Measurements from ENCODE around the gene TBC1D5. TPM values are rescaled to one million over a fixed set of nuclear protein-coding genes. Genes with fewer than 3 reads are reported as not detected.
"Not testable (repeated sequence)": the region's sequence is repeated elsewhere in the genome, so short reads cannot be mapped to it uniquely, and the experiment has no call there.

The TBC1D5 gene
- total RNA-seq, 2 experiments from 2014 or later: 53.9 to 56.9 TPM

- ATAC-seq: no peak
- ChIA-PET POLR2A (no interaction called here), CTCF (interaction anchor here (0.8 kb wide), 1 partner anchor 32 kb away, joined by 3 read pairs; no protein-coding TSS in a partner anchor)
- Mint-ChIP-seq H3K36me3 (ENCODE audit: low read depth) (peaks cover 18% of the 10 kb centered on the region), H3K27ac (no peak overlapping the region), H3K9me3 (ENCODE audit: low read depth) (no peaks in the 10 kb centered on the region), H3K27me3 (no peaks in the 10 kb centered on the region), H3K4me3 (no peak overlapping the region), H3K4me1 (peaks cover 9% of the 10 kb centered on the region)
- no peak for DNase-seq
- intact Hi-C loops (cut with DNase I, micrococcal nuclease): no loop called here
Observed at GRCh38 chr3:17625133-17625532, 117.3 kb downstream of the TBC1D5 start.

DNA sequence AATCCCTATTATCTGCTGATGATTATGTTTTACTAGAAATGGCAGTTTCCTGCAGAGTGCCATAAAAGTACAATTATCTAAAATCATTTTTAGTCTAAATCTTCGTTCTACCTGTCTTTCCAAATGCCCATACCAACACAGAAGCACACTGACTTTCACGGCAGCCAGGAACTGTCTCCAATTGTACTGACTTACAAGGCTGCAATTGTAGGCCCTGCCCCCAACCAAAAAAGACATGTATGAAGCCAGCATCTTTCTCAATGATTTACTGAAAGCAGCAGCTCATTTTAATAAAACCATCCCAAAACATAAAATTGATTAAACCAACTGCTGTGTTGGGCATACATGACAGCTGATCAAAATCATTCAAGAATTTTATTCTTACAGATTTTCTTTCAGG, 119.0 kb downstream of the TBC1D5 start:
- Mint-ChIP-seq H3K27ac (no peak overlapping the region), H3K4me3 (no peak overlapping the region), H3K9me3 (ENCODE audit: low read depth) (no peaks in the 10 kb centered on the region), H3K36me3 (ENCODE audit: low read depth) (peaks cover 20% of the 10 kb centered on the region), H3K27me3 (no peaks in the 10 kb centered on the region), H3K4me1 (peaks cover 9% of the 10 kb centered on the region)
- CTCF ChIA-PET: no interaction called here
- DNase-seq: no peak
- POLR2A ChIA-PET: no interaction called here
- no peak for ATAC-seq
- intact Hi-C loops (cut with DNase I, micrococcal nuclease): no loop called here

DNA sequence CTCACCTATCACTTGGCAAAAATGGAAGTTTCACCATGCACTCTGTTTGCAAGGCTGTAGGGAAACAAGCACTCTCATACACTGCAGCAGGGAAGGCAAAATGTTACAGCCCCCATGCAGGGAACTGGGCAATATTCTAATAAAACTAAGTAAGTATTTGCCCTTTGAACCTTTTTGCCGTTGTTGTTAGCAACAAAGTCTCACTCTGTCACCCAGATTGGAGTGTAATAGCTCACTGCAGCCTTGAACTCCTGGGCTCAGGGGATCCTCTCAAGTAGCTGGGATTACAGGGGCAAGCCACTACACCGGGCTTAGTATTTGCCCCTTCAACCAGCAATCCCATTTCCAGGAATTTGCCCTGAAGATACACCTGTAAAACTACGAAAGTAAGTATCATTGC, 122.5 kb downstream of the TBC1D5 start:
- intact Hi-C loops (cut with DNase I, micrococcal nuclease): no loop called here
- no peaks in the 10 kb centered on the region for H3K27me3 Mint-ChIP-seq
- peaks cover 26% of the 10 kb centered on the region for H3K36me3 Mint-ChIP-seq (ENCODE audit: low read depth)
- H3K27ac Mint-ChIP-seq: no peak overlapping the region
- no peaks in the 10 kb centered on the region for H3K4me1 Mint-ChIP-seq
- no peak overlapping the region for H3K4me3 Mint-ChIP-seq
- ChIA-PET POLR2A (no interaction called here), CTCF (no interaction called here)
- H3K9me3 Mint-ChIP-seq (ENCODE audit: low read depth): no peaks in the 10 kb centered on the region
- ATAC-seq (no peak), DNase-seq (no peak)

DNA sequence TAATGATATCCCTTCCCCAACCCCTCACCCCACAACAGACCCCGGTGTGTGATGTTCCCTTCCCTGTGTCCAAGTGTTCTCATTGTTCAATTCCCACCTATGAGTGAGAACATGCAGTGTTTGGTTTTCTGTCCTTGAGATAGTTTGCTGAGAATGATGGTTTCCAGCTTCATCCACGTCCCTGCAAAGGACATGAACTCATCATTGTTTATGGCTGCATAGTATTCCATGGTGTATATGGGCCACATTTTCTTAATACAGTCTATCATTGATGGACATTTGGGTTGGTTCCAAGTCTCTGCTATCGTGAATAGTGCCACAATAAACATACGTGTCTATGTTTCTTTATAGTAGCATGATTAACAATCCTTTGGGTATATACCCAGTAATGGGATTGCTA, 129.4 kb downstream of the TBC1D5 start:
- H3K36me3 Mint-ChIP-seq (ENCODE audit: low read depth): peaks cover 33% of the 10 kb centered on the region
- CTCF ChIA-PET; H3K27ac Mint-ChIP-seq; H3K4me3 Mint-ChIP-seq; H3K27me3 Mint-ChIP-seq; ATAC-seq; H3K4me1 Mint-ChIP-seq; intact Hi-C loops (cut with DNase I, micrococcal nuclease); DNase-seq; POLR2A ChIA-PET; H3K9me3 Mint-ChIP-seq (ENCODE audit: low read depth): not testable (repeated sequence)

DNA sequence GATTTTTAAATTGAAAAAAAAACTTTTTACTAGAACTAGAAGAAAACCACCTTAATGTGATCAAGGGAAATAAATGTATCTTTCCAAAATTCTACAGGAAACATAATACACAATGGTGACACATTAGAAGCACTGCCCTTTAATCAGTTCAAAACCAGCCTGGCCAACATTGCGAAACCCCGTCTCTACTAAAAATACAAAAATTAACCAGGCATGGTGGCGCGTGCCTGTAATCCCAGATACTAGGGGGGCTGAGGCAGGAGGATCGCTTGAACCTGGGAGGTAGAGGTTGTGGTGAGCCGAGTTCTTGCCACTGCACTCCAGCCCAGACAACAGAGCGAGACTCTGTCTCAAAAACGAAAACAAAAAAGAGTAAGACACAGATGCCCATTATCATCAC, 134.5 kb downstream of the TBC1D5 start:
- no peaks in the 10 kb centered on the region for H3K27me3 Mint-ChIP-seq
- no peak for DNase-seq
- no peak overlapping the region for H3K4me3 Mint-ChIP-seq
- peaks cover 6% of the 10 kb centered on the region for H3K4me1 Mint-ChIP-seq
- H3K27ac Mint-ChIP-seq: no peak overlapping the region
- CTCF ChIA-PET: interaction anchor here (1.3 kb wide), 1 partner anchor 37 kb away, joined by 4 read pairs; no protein-coding TSS in a partner anchor
- ATAC-seq: no peak
- peaks cover 2% of the 10 kb centered on the region for H3K9me3 Mint-ChIP-seq (ENCODE audit: low read depth)
- POLR2A ChIA-PET: no interaction called here
- peaks cover 25% of the 10 kb centered on the region for H3K36me3 Mint-ChIP-seq (ENCODE audit: low read depth)
- intact Hi-C loops (cut with DNase I, micrococcal nuclease): no loop called here

GRCh38 chr3:17605934-17606333, 136.5 kb downstream of the TBC1D5 start:
- Mint-ChIP-seq H3K4me1 (peaks cover 6% of the 10 kb centered on the region), H3K4me3 (no peak overlapping the region), H3K27ac (no peak overlapping the region), H3K27me3 (no peaks in the 10 kb centered on the region), H3K9me3 (ENCODE audit: low read depth) (peaks cover 2% of the 10 kb centered on the region), H3K36me3 (ENCODE audit: low read depth) (peaks cover 28% of the 10 kb centered on the region)
- DNase-seq: no peak
- intact Hi-C loops (cut with DNase I, micrococcal nuclease): no loop called here
- ChIA-PET CTCF (no interaction called here), POLR2A (no interaction called here)
- no peak for ATAC-seq

DNA sequence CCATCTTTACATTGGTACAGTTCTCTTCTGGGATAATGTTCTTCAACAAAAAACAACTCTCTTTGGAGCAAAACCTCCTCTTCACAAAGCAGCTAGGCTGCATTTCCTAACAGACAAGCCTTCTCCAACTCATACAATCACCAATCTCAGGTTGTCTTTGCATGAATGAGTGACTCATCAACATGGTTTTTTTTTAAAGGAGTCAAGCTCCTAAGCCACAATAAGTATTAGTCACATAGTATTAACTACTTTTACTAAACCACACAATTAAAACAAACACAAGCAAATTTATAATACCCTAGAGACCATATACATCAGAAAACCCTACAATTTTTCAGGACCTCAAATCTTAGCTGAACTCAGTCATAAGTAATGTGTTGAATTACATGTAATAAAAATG, 137.4 kb downstream of the TBC1D5 start:
- intact Hi-C loops (cut with DNase I, micrococcal nuclease): no loop called here
- Mint-ChIP-seq H3K27me3 (no peaks in the 10 kb centered on the region), H3K4me3 (no peak overlapping the region), H3K27ac (no peak overlapping the region), H3K36me3 (ENCODE audit: low read depth) (peaks cover 27% of the 10 kb centered on the region), H3K4me1 (peaks cover 6% of the 10 kb centered on the region), H3K9me3 (ENCODE audit: low read depth) (peaks cover 2% of the 10 kb centered on the region)
- POLR2A ChIA-PET: no interaction called here
- CTCF ChIA-PET: no interaction called here
- no peak for DNase-seq
- peak; percentile 78 for ATAC-seq

DNA sequence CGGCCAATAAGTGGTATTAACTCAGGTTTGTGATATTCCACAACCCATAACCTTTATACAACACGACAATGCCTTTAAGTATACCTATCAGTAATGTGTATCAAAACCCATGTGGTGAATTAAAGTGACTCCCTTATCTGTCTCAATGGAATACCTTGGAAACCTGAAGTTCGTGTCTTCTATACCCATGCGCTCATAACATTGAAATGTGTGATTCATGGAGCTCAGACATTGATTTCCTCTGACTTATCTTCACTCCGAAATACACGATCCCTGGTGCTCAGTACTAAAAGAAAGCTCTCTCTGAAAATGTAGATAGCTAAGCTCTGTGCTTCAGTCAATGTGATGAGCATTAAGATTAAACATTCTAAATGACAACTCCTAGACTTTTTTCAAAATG, 140.3 kb downstream of the TBC1D5 start:
- no peak overlapping the region for H3K27ac Mint-ChIP-seq
- POLR2A ChIA-PET: no interaction called here
- no peaks in the 10 kb centered on the region for H3K27me3 Mint-ChIP-seq
- CTCF ChIA-PET: no interaction called here
- DNase-seq (no peak), ATAC-seq (no peak)
- intact Hi-C loops (cut with DNase I, micrococcal nuclease): no loop called here
- H3K4me1 Mint-ChIP-seq: peaks cover 16% of the 10 kb centered on the region
- H3K36me3 Mint-ChIP-seq (ENCODE audit: low read depth): peaks cover 25% of the 10 kb centered on the region
- H3K9me3 Mint-ChIP-seq (ENCODE audit: low read depth): peaks cover 4% of the 10 kb centered on the region
- no peak overlapping the region for H3K4me3 Mint-ChIP-seq

GRCh38 chr3:17592956-17593355, 149.5 kb downstream of the TBC1D5 start:
- Mint-ChIP-seq H3K9me3 (ENCODE audit: low read depth) (peaks cover 31% of the 10 kb centered on the region), H3K27me3 (no peaks in the 10 kb centered on the region), H3K36me3 (ENCODE audit: low read depth) (peaks cover 56% of the 10 kb centered on the region), H3K4me1 (no peaks in the 10 kb centered on the region), H3K27ac (no peak overlapping the region), H3K4me3 (no peak overlapping the region)
- POLR2A ChIA-PET: interaction anchor here (0.6 kb wide), 1 partner anchor 49 kb away, joined by 5 read pairs; no protein-coding TSS in a partner anchor
- DNase-seq (no peak), ATAC-seq (no peak)
- CTCF ChIA-PET: interaction anchor here (0.8 kb wide), 1 partner anchor 8 kb away, joined by 5 read pairs; no protein-coding TSS in a partner anchor
- intact Hi-C loops (cut with DNase I, micrococcal nuclease): no loop called here

- DNase-seq (no peak), ATAC-seq (no peak)
- Mint-ChIP-seq H3K9me3 (ENCODE audit: low read depth) (peaks cover 31% of the 10 kb centered on the region), H3K27me3 (no peaks in the 10 kb centered on the region), H3K4me3 (no peak overlapping the region), H3K4me1 (peaks cover 5% of the 10 kb centered on the region), H3K36me3 (ENCODE audit: low read depth) (peaks cover 55% of the 10 kb centered on the region), H3K27ac (no peak overlapping the region)
- intact Hi-C loops (cut with DNase I, micrococcal nuclease): no loop called here
- CTCF ChIA-PET: no interaction called here
- POLR2A ChIA-PET: no interaction called here
Observed at GRCh38 chr3:17590465-17590864, 152.0 kb downstream of the TBC1D5 start.

DNA sequence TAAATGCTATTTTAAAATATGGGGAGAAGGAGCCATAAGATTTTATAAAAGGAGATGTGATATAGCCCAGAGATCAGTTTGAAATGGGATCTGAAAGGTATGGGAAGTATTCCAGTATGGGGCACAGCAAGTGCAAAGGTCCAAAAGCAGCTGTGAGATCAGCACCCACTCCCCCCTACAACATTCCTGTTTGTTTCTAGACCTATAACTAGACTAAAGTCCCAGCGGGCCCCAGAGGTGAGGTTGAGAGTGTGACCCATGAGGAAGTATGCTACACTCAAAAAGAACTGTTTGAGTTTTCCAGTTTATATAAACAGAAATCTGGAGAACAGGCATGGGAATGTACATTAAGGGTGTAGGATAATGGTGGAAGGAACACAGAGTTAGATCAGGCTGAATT, 152.5 kb downstream of the TBC1D5 start:
- peaks cover 6% of the 10 kb centered on the region for H3K4me1 Mint-ChIP-seq
- H3K9me3 Mint-ChIP-seq (ENCODE audit: low read depth): peaks cover 29% of the 10 kb centered on the region
- H3K36me3 Mint-ChIP-seq (ENCODE audit: low read depth): peaks cover 55% of the 10 kb centered on the region
- no peak overlapping the region for H3K4me3 Mint-ChIP-seq
- ChIA-PET POLR2A (no interaction called here), CTCF (interaction anchor here (0.7 kb wide), 1 partner anchor 673 kb away, joined by 3 read pairs; no protein-coding TSS in a partner anchor)
- ATAC-seq (no peak), DNase-seq (no peak)
- intact Hi-C loops (cut with DNase I, micrococcal nuclease): no loop called here
- H3K27ac Mint-ChIP-seq: no peak overlapping the region
- H3K27me3 Mint-ChIP-seq: no peaks in the 10 kb centered on the region

GRCh38 chr3:17588422-17588821, 154.0 kb downstream of the TBC1D5 start:
- H3K4me1 Mint-ChIP-seq: peaks cover 6% of the 10 kb centered on the region
- intact Hi-C loops (cut with DNase I, micrococcal nuclease): no loop called here
- H3K4me3 Mint-ChIP-seq: no peak overlapping the region
- H3K9me3 Mint-ChIP-seq (ENCODE audit: low read depth): peaks cover 21% of the 10 kb centered on the region
- ATAC-seq: no peak
- CTCF ChIA-PET: no interaction called here
- POLR2A ChIA-PET: no interaction called here
- H3K27ac Mint-ChIP-seq: no peak overlapping the region
- no peaks in the 10 kb centered on the region for H3K27me3 Mint-ChIP-seq
- DNase-seq: no peak
- H3K36me3 Mint-ChIP-seq (ENCODE audit: low read depth): peaks cover 45% of the 10 kb centered on the region
